HG02623 (cell line): ENCODE data around the gene TRIM54.

Source experiments
- ATAC-seq: cut with Tn5 transposase; IDR thresholded peaks from one replicate; pipeline ENCODE4 v1.9.1; 2021; ENCODE audit warnings: moderate library complexity; ENCODE audit not compliant: unreplicated experiment

TRIM54 gene

DNA sequence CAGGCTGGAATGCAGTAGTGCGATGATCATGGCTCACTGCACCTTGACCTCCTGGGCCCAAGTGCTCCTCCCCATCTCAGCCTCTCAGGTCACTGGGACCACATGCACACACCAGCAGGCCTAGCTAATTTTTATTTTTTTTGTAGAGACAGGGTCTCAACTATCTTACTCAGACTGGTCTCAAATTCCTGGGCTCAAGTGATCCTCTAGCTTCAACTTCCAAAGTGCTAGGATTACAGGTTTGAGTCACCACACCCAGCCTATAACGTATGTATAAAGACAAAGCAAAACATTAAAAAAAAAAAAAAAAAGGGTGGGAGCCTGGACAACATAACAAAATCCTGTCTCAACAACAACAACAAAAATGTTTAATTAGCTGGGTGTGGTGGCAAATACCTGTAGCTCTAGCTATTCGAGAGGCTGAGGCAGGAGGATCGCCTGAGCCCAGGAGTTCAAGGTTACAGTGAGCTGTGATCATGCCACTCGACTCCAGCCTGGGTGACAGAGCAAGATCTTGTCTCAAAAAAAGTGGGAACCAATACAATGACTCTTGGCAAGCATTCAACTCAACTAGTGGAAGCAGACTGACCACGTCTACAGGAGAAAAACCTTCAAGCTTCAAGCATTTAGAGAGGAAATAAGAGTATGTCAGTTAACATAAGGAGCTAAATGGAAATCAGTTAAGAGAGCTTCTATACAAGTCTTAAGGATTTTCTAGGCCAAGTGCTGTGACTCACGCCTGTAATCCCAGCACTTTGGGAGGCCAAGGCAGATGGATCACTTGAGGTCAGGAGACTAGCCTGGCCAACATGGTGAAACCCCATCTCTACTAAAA, 71.8 kb downstream of the TRIM54 start:
- no peak for ATAC-seq

DNA sequence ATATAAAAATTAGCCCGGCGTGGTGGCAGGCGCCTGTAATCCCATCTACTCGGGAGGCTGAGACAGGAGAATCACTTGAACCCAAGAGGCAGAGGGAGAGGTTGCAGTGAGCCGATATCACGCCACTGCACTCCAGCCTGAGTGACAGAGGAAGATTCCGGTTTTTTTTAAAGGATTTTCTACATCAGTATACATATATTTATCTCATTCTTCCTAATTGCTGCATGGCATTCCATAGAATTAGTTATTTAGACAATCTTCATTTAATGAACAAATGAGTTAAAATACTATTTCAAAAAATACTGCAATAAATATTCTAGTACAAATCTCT, 72.3 kb downstream of the TRIM54 start:
- no peak for ATAC-seq

DNA sequence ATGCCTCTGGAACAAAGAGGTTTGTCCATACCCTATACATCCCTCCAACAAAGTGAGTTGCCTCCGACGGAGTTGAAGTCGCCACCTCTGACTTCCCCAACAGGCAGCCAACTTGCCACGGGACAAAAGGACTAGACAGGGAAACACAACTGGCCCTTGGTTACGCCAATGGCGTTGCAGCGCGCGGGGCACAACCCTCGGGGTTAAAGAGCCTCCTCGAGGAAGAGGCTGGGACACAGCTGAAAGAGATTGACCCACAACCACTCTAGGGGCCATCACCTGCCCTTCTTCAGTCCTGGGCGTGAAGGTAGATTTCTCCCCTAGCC, 73.8 kb downstream of the TRIM54 start:
- peak; percentile 17 for ATAC-seq

DNA sequence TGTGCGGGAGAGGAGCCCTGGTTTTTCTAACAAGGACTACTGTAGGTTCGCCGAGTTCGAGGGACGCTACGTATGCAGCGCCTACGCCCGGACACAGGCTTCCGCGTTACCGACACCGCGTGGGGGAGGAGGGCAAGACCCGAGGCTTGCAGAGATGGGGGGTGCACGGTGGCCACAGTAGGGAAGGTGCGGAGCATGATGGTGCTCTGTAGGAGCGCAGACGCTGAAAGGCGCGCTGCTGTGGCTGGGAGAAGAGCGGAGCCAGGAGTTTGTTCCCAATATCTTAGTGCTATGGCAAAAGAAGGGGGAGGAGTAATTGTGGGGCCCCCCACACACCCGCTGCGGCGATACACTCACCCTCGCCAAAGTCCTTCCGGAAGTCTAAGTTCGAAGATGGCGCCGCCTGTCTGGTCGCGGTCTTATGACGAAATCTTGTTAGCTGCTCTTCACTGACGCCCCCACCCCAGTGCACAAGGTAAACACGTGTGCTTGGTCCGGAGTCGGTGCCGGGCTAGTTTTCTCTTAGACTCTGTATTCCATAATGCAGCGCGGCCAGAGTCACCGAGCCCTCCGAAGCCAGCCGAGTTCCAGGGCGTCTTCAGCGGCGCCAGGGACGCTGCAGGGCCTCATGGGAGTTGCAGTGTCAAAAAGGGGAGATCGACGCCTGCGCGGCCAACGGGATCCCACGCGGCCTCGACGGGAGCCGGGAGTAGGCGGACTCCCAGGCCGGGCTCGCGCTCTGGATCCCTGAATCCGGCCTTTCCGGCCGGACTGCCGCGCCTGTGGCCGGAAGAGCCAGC, 74.4 kb downstream of the TRIM54 start, which contains the start of gene GTF3C2:
Gene GTF3C2, minus strand, starts transcription at position 383 of the 800 bp plus-strand sequence. CDS start 13,210 bp downstream, outside the sequence.
- ATAC-seq: peak; percentile 82
